Naive B cell (primary cell): Measurements from ENCODE around the gene UST. TPM values are rescaled to one million over a fixed set of nuclear protein-coding genes. Genes with fewer than 3 reads are reported as not detected.

Experiments
- ATAC-seq, 2 donors: fragments of 150-1000 bp; cut with Tn5 transposase; 2 replicates each; pipeline ENCODE4 v1.10.0; 2021; ENCODE audit warnings: low read depth in 2 of 2, mild to moderate bottlenecking in 2 of 2, moderate library complexity in 2 of 2
- DNase-seq: peaks from one replicate; pipeline ENCODE4 v3.0.0; 2022
- H3K27ac Mint-ChIP-seq, 6 donors: one replicate each; pipeline ENCODE4 v1.8.0; 2020 to 2022; ENCODE audit warnings: mild to moderate bottlenecking in 6 of 6, mixed read lengths in 6 of 6, moderate library complexity in 5 of 6, inconsistent platforms in 2 of 6
- H3K27me3 Mint-ChIP-seq, 3 donors: one replicate each; pipeline ENCODE4 v1.8.0; 2021 to 2022; ENCODE audit warnings: mixed read lengths in 3 of 3, mild to moderate bottlenecking in 1 of 3
- H3K36me3 Mint-ChIP-seq, 2 donors: one replicate each; pipeline ENCODE4 v1.8.0; 2020 to 2022; ENCODE audit warnings: mixed read lengths in 2 of 2, inconsistent platforms in 1 of 2, mild to moderate bottlenecking in 1 of 2
- H3K4me1 Mint-ChIP-seq, 3 donors: one replicate each; pipeline ENCODE4 v1.8.0; 2020 to 2022; ENCODE audit warnings: mixed read lengths in 3 of 3, inconsistent platforms in 1 of 3, mild to moderate bottlenecking in 1 of 3, moderate library complexity in 1 of 3
- H3K4me3 Mint-ChIP-seq, 8 donors: one replicate each; pipeline ENCODE4 v1.8.0; 2020 to 2022; ENCODE audit warnings: mild to moderate bottlenecking in 8 of 8, mixed read lengths in 8 of 8, moderate library complexity in 8 of 8, inconsistent platforms in 2 of 8
- H3K9me3 Mint-ChIP-seq, 7 donors: one replicate each; pipeline ENCODE4 v1.8.0; 2020 to 2022; ENCODE audit warnings: mixed read lengths in 7 of 7, mild to moderate bottlenecking in 5 of 7, inconsistent platforms in 2 of 7, moderate library complexity in 1 of 7
- polyA plus RNA-seq, 6 donors: library from polyadenylated mRNA; unstranded; fragments of 300-500 nt; fragmentation: Illumina TruSeq; gene quantifications; one replicate each; pipeline ENCODE4 v1.2.3, GENCODE V29; 2021; ENCODE audit warnings: low read depth in 6 of 6

UST gene
- polyA plus RNA-seq, 6 donors from 2014 or later = 2.8 to 7.2 (median 5.2) TPM

DNA sequence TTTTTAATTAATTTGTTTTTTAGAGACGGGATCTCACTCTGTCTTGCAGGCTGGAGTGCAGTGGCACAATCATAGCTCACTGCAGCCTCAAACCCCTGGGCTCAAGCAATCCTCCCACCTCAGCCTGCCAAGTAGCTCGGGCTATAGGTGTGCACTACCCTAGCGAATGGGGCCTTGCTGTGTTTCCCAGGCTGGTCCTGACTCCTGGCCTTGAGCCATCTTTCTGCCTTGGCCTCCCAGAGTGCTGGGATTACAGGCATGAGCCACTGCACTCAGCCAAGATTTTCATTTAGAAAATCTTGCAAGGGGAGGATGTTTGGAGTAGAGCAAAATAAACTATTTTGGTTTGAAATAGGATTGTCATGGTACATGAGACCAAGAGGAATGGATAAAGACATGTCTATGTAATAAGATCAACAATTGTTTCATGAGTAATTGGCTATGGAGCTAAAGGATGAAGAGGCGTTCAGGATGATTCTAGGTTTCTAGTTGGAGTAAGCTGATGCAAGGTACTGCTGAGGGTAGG, 237.8 kb downstream of the UST start:
- Mint-ChIP-seq H3K4me3 (no peak overlapping the region), H3K4me1 (peaks cover 32 to 55% (median 42%) of the 10 kb centered on the region in 3 donors), H3K27ac (peak overlapping the region in 1 of 6 donors; percentile 11), H3K9me3 (no peaks in the 10 kb centered on the region), H3K27me3 (no peaks in the 10 kb centered on the region), H3K36me3 (peaks cover 7 to 13% of the 10 kb centered on the region in 2 donors)
- no peak for ATAC-seq
- no peak for DNase-seq

GRCh38 chr6:148985499-148985898, 238.7 kb downstream of the UST start:
- Mint-ChIP-seq H3K4me1 (peaks cover 33 to 59% (median 47%) of the 10 kb centered on the region in 3 donors), H3K27me3 (no peaks in the 10 kb centered on the region), H3K4me3 (no peak overlapping the region), H3K27ac (peak overlapping the region in 3 of 6 donors; percentile 19 to 58 (median 21)), H3K36me3 (peaks cover 8 to 12% of the 10 kb centered on the region in 2 donors), H3K9me3 (no peaks in the 10 kb centered on the region)
- no peak for ATAC-seq
- DNase-seq = no peak

DNA sequence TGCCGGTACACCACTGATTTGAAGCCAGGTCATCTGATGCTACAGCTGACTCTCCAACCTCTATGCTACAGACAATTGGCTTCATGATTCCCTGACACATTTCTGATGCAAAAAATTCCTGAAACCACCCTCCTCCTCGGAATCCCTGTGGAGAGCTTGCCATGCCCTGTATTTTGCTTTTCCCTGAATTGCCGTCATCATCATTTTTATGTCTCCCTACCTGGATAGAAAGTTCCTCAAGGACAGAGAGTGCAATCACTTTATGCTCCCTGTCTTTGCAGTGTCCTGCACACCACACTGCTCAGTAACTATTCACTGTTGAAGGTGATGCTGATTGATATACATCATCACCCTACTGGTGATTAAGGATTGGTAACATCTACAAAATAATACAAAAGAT, 239.8 kb downstream of the UST start:
- DNase-seq = no peak
- no peak for ATAC-seq
- Mint-ChIP-seq H3K36me3 (peaks cover 1 to 12% of the 10 kb centered on the region in 2 donors), H3K4me1 (peaks cover 30 to 53% (median 47%) of the 10 kb centered on the region in 3 donors), H3K4me3 (no peak overlapping the region), H3K9me3 (no peaks in the 10 kb centered on the region), H3K27me3 (no peaks in the 10 kb centered on the region), H3K27ac (no peak overlapping the region)

- peaks cover 0 to 12% of the 10 kb centered on the region in 2 donors for H3K36me3 Mint-ChIP-seq
- H3K27ac Mint-ChIP-seq = peak overlapping the region in 5 of 6 donors; percentile 0 to 71 (median 61)
- no peaks in the 10 kb centered on the region for H3K9me3 Mint-ChIP-seq
- no peaks in the 10 kb centered on the region for H3K27me3 Mint-ChIP-seq
- H3K4me3 Mint-ChIP-seq = peak overlapping the region in 7 of 8 donors; percentile 32 to 87 (median 62)
- H3K4me1 Mint-ChIP-seq = peaks cover 30 to 53% (median 47%) of the 10 kb centered on the region in 3 donors
- peak; percentile 98 to 100 for ATAC-seq
- DNase-seq = peak; percentile 62
Observed at GRCh38 chr6:148987982-148988381, 241.2 kb downstream of the UST start.

GRCh38 chr6:148989585-148989984, 242.8 kb downstream of the UST start:
- H3K27me3 Mint-ChIP-seq = no peaks in the 10 kb centered on the region
- peak in 1 of 2 donors; percentile 30 for ATAC-seq
- peaks cover 0 to 3% (median 0%) of the 10 kb centered on the region in 7 donors for H3K9me3 Mint-ChIP-seq
- peaks cover 30 to 53% (median 47%) of the 10 kb centered on the region in 3 donors for H3K4me1 Mint-ChIP-seq
- peak overlapping the region in 3 of 8 donors; percentile 24 to 51 (median 40) for H3K4me3 Mint-ChIP-seq
- H3K27ac Mint-ChIP-seq = peak overlapping the region in 1 of 6 donors; percentile 6
- DNase-seq = no peak
- peaks cover 0 to 12% of the 10 kb centered on the region in 2 donors for H3K36me3 Mint-ChIP-seq

DNA sequence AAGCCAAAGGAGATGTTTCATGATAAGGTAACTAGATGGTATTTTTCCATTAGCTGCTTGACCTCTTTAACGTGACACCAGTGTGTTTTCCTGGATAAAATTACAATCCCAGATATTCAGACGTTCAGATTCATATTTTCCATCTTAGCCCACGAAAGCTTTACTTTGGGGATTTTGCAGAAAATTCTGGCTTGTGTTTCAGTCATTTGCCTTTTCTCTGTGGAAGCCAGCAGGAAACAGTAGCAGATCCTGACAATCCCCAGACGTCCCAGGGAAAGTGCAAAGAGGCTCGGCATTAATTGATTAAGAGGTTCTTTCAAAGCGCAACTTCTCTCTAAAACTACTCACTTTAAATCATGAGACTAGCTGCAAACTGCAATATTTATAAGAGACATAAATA, 243.6 kb downstream of the UST start:
- ATAC-seq (no peak), DNase-seq (no peak)
- Mint-ChIP-seq H3K36me3 (peaks cover 0 to 5% of the 10 kb centered on the region in 2 donors), H3K27ac (peak overlapping the region in 1 of 6 donors; percentile 75), H3K9me3 (peaks cover 0 to 3% (median 0%) of the 10 kb centered on the region in 7 donors), H3K4me3 (no peak overlapping the region), H3K4me1 (peaks cover 27 to 52% (median 51%) of the 10 kb centered on the region in 3 donors), H3K27me3 (no peaks in the 10 kb centered on the region)

- Mint-ChIP-seq H3K27ac (peak overlapping the region in 3 of 6 donors; percentile 68 to 86 (median 78)), H3K36me3 (peaks cover 0 to 13% of the 10 kb centered on the region in 2 donors), H3K27me3 (no peaks in the 10 kb centered on the region), H3K4me1 (peaks cover 29 to 42% (median 33%) of the 10 kb centered on the region in 3 donors), H3K4me3 (peak overlapping the region in 1 of 8 donors; percentile 80), H3K9me3 (peaks cover 4 to 18% (median 14%) of the 10 kb centered on the region in 7 donors)
- DNase-seq (no peak), ATAC-seq (no peak)
Observed at GRCh38 chr6:148996815-148997214, 250.0 kb downstream of the UST start.

DNA sequence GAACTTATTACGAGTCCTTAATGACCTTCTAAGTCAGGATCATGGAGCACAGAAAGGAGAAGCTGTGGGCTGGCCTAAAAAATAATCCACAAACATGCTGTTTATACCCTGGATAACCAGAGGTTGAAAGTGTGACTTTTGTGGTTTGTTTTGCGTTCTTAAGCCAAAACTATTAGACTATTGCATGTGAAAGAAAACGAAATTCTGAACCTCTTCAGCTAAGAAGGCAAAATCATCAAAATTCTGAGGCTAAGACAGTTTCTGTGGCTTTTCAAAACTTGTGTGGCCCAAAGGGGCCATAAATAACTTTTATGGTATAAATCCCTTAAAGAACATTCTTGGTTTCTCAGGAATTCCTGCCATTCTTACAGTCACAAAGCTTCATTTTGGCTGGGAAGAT, 251.0 kb downstream of the UST start:
- Mint-ChIP-seq H3K27ac (no peak overlapping the region), H3K4me3 (no peak overlapping the region), H3K9me3 (peaks cover 4 to 21% (median 14%) of the 10 kb centered on the region in 7 donors), H3K36me3 (peaks cover 0 to 13% of the 10 kb centered on the region in 2 donors), H3K27me3 (no peaks in the 10 kb centered on the region), H3K4me1 (peaks cover 29 to 42% (median 33%) of the 10 kb centered on the region in 3 donors)
- no peak for DNase-seq
- no peak for ATAC-seq

GRCh38 chr6:148998704-148999103, 251.9 kb downstream of the UST start:
- DNase-seq (no peak), ATAC-seq (no peak)
- peaks cover 0 to 13% of the 10 kb centered on the region in 2 donors for H3K36me3 Mint-ChIP-seq
- H3K27me3 Mint-ChIP-seq = no peaks in the 10 kb centered on the region
- peaks cover 29 to 42% (median 33%) of the 10 kb centered on the region in 3 donors for H3K4me1 Mint-ChIP-seq
- H3K27ac Mint-ChIP-seq = no peak overlapping the region
- H3K9me3 Mint-ChIP-seq = peaks cover 4 to 21% (median 14%) of the 10 kb centered on the region in 7 donors
- no peak overlapping the region for H3K4me3 Mint-ChIP-seq

DNA sequence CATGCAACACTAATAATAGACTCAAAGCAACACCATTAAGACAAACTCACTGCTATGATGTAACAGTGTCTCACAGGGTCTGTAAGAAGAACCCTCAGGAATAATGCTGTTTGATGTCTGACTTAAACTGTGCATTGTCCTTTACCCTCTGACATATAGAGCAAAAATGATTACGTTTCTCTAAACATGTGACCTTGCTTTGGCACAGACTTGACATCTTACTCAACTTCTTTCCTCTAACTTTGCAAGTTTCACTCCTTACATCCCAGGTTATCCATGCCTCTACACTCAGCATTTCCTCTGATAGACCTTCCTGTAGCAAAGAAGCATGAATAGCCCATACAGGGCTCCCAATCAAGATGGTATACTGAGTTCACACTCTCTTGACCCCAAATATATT, 252.7 kb downstream of the UST start:
- DNase-seq (no peak), ATAC-seq (no peak)
- Mint-ChIP-seq H3K4me3 (peak overlapping the region in 1 of 8 donors; percentile 22), H3K36me3 (peaks cover 0 to 13% of the 10 kb centered on the region in 2 donors), H3K9me3 (peaks cover 4 to 21% (median 14%) of the 10 kb centered on the region in 7 donors), H3K27me3 (no peaks in the 10 kb centered on the region), H3K27ac (peak overlapping the region in 1 of 6 donors; percentile 10), H3K4me1 (peaks cover 29 to 42% (median 33%) of the 10 kb centered on the region in 3 donors)

DNA sequence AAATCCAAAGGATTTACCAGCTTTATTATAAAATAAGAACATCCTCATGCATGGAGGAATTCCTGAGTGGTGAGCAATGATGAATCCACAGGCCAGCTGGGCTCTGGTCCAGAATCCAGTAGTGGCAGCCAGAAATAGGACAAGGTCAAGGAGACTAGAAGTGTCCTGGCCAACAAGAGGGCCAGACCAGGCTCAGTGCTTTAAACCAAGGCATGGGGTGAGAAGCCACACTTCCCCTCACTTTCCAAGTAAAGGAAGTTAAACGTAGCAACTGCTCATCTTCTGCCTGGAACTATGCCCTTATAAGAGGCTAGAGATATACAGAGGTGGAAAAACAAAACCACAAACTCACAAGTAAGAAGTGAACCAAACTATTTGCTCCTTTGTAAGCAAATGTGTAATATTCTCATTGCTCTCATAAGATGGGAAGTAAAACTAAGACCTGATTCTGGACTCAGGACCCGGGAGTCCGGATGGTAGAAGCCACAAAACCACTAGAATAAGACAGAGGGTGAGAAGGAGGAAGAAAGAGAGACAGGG, 253.2 kb downstream of the UST start:
- ATAC-seq = peak; percentile 66 to 76

GRCh38 chr6:149001422-149001821, 254.6 kb downstream of the UST start:
- peaks cover 20 to 25% (median 23%) of the 10 kb centered on the region in 3 donors for H3K4me1 Mint-ChIP-seq
- H3K27ac Mint-ChIP-seq = no peak overlapping the region
- no peak for DNase-seq
- H3K27me3 Mint-ChIP-seq = no peaks in the 10 kb centered on the region
- no peak overlapping the region for H3K4me3 Mint-ChIP-seq
- peaks cover 4 to 21% (median 14%) of the 10 kb centered on the region in 7 donors for H3K9me3 Mint-ChIP-seq
- peaks cover 15 to 30% of the 10 kb centered on the region in 2 donors for H3K36me3 Mint-ChIP-seq
- ATAC-seq = no peak

More for the DNA sequence above, 253.2 kb downstream of the UST start:
- Mint-ChIP-seq H3K9me3 (peaks cover 4 to 21% (median 14%) of the 10 kb centered on the region in 7 donors), H3K27ac (peak overlapping the region in 5 of 6 donors; percentile 17 to 69 (median 42)), H3K27me3 (no peaks in the 10 kb centered on the region), H3K36me3 (peaks cover 3 to 16% of the 10 kb centered on the region in 2 donors), H3K4me1 (peaks cover 29 to 39% (median 33%) of the 10 kb centered on the region in 3 donors), H3K4me3 (peak overlapping the region in 6 of 8 donors; percentile 2 to 51 (median 20))
- DNase-seq = peak; percentile 26

GRCh38 chr6:149003560-149003959, 256.7 kb downstream of the UST start:
- H3K4me1 Mint-ChIP-seq = peaks cover 13 to 21% (median 17%) of the 10 kb centered on the region in 3 donors
- ATAC-seq = no peak
- no peak for DNase-seq
- no peaks in the 10 kb centered on the region for H3K27me3 Mint-ChIP-seq
- no peak overlapping the region for H3K4me3 Mint-ChIP-seq
- peaks cover 20 to 37% of the 10 kb centered on the region in 2 donors for H3K36me3 Mint-ChIP-seq
- peaks cover 4 to 21% (median 14%) of the 10 kb centered on the region in 7 donors for H3K9me3 Mint-ChIP-seq
- no peak overlapping the region for H3K27ac Mint-ChIP-seq

GRCh38 chr6:149004664-149005063, 257.8 kb downstream of the UST start:
- Mint-ChIP-seq H3K4me3 (no peak overlapping the region), H3K9me3 (peaks cover 4 to 21% (median 14%) of the 10 kb centered on the region in 7 donors), H3K4me1 (peaks cover 9 to 19% (median 18%) of the 10 kb centered on the region in 3 donors), H3K27me3 (no peaks in the 10 kb centered on the region), H3K27ac (peak overlapping the region in 3 of 6 donors; percentile 2 to 14 (median 10)), H3K36me3 (peaks cover 25 to 45% of the 10 kb centered on the region in 2 donors)
- ATAC-seq = no peak
- no peak for DNase-seq
